Measurements from ENCODE around the gene CCR3.

CCR3 gene

GRCh38 chr3:46272028-46272451 lies 29.8 kb downstream of the CCR3 start:
- DNase-seq (ENCODE audit: low spot score) = no peak

- no peak for DNase-seq (ENCODE audit: low spot score)
These were observed 34.3 kb downstream of the CCR3 start for GRCh38 chr3:46276497-46277099.

GRCh38 chr3:46277476-46277875 lies 35.2 kb downstream of the CCR3 start:
- no peak for DNase-seq (ENCODE audit: low spot score)

- no peak for DNase-seq (ENCODE audit: low spot score)
These were observed 36.8 kb downstream of the CCR3 start for GRCh38 chr3:46278816-46279672.

GRCh38 chr3:46280105-46280797 lies 38.0 kb downstream of the CCR3 start:
- DNase-seq (ENCODE audit: low spot score) = no peak

- DNase-seq (ENCODE audit: low spot score) = no peak
These were observed 39.3 kb downstream of the CCR3 start for GRCh38 chr3:46281551-46281950.

GRCh38 chr3:46282041-46282440 lies 39.8 kb downstream of the CCR3 start:
- no peak for DNase-seq (ENCODE audit: low spot score)

GRCh38 chr3:46282696-46283095 lies 40.4 kb downstream of the CCR3 start:
- DNase-seq (ENCODE audit: low spot score) = no peak

- DNase-seq (ENCODE audit: low spot score) = no peak
These were observed 41.7 kb downstream of the CCR3 start for GRCh38 chr3:46283881-46284450.

- DNase-seq (ENCODE audit: low spot score) = no peak
These were observed 42.9 kb downstream of the CCR3 start for GRCh38 chr3:46284981-46285683.

- no peak for DNase-seq (ENCODE audit: low spot score)
These were observed 43.8 kb downstream of the CCR3 start for GRCh38 chr3:46285931-46286619.

GRCh38 chr3:46286947-46287565 lies 44.8 kb downstream of the CCR3 start:
- no peak for DNase-seq (ENCODE audit: low spot score)

- DNase-seq (ENCODE audit: low spot score) = no peak
These were observed 47.3 kb downstream of the CCR3 start for GRCh38 chr3:46289551-46289950.

GRCh38 chr3:46289966-46290365 lies 47.7 kb downstream of the CCR3 start:
- no peak for DNase-seq (ENCODE audit: low spot score)

GRCh38 chr3:46291046-46291445 lies 48.8 kb downstream of the CCR3 start:
- DNase-seq (ENCODE audit: low spot score) = no peak

- DNase-seq (ENCODE audit: low spot score) = no peak
These were observed 50.9 kb downstream of the CCR3 start for GRCh38 chr3:46293035-46293724.

- DNase-seq (ENCODE audit: low spot score) = no peak
These were observed 52.0 kb downstream of the CCR3 start for GRCh38 chr3:46293991-46294833.

- DNase-seq (ENCODE audit: low spot score) = no peak
These were observed 54.6 kb downstream of the CCR3 start for GRCh38 chr3:46296826-46297225.

GRCh38 chr3:46297658-46298423 lies 55.6 kb downstream of the CCR3 start:
- DNase-seq (ENCODE audit: low spot score) = peak; percentile 45
